ENCODE results near the gene CGB5. TPM values are rescaled to one million over a fixed set of nuclear protein-coding genes. Genes with fewer than 3 reads are reported as not detected.
"Not testable (repeated sequence)": the region's sequence is repeated elsewhere in the genome, so short reads cannot be mapped to it uniquely, and the experiment has no call there.

Gene CGB5
- total RNA-seq, 4 donors from 2014 or later = not detected

GRCh38 chr19:49049834-49050233 is 6.2 kb downstream of the CGB5 start:
- H3K36me3 ChIP-seq; H3K9me3 ChIP-seq; H3K27ac ChIP-seq; H3K4me3 ChIP-seq; H3K4me1 ChIP-seq; H3K27me3 ChIP-seq; in situ Hi-C loops (cut with MboI; ENCODE audit: low sequenced_read_pairs in 4 of 4); ATAC-seq; DNase-seq: not testable (repeated sequence)
- intact Hi-C loops (cut with DNase I; ENCODE audit: low total_unique reads) = loop anchor here (5.0 kb wide), 1 partner anchor 253 kb away; no protein-coding TSS in a partner anchor

DNA sequence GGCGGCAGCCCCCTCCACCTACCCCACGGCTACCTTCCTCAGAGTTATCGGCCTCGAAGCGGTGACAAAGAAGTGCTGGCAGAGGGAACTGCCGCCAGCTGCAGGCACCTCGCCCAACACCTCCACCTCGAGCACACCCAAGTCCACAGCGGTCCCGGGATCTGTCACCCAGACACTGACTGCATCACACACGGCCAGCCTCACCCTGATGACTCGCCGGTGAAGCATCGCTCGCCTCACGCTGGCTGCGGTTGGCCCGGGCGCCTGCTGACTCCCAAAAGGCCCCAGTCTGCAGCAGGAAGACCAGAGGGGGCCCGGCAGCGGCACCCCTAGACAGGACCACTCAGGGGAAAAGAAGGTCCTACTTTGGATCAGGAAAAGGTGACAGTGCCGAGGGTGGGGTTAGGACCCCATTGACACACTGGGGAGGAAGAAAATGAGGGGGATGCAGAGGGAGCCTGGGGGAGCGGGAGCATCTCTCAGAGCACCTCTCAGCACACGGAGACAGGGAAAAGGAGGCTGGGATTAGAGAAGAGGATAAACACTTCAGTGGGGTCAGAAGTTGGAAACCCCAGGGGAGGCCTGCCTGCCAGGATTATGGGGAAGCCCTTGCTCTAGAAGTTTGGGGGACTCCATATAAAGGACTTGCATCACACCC is 6.9 kb downstream of the CGB5 start:
- H3K4me3 ChIP-seq; H3K9me3 ChIP-seq; H3K27ac ChIP-seq; H3K27me3 ChIP-seq; H3K36me3 ChIP-seq; in situ Hi-C loops (cut with MboI; ENCODE audit: low sequenced_read_pairs in 4 of 4); ATAC-seq; DNase-seq; H3K4me1 ChIP-seq: not testable (repeated sequence)
- intact Hi-C loops (cut with DNase I; ENCODE audit: low total_unique reads) = loop anchor here (5.0 kb wide), 1 partner anchor 253 kb away; no protein-coding TSS in a partner anchor

DNA sequence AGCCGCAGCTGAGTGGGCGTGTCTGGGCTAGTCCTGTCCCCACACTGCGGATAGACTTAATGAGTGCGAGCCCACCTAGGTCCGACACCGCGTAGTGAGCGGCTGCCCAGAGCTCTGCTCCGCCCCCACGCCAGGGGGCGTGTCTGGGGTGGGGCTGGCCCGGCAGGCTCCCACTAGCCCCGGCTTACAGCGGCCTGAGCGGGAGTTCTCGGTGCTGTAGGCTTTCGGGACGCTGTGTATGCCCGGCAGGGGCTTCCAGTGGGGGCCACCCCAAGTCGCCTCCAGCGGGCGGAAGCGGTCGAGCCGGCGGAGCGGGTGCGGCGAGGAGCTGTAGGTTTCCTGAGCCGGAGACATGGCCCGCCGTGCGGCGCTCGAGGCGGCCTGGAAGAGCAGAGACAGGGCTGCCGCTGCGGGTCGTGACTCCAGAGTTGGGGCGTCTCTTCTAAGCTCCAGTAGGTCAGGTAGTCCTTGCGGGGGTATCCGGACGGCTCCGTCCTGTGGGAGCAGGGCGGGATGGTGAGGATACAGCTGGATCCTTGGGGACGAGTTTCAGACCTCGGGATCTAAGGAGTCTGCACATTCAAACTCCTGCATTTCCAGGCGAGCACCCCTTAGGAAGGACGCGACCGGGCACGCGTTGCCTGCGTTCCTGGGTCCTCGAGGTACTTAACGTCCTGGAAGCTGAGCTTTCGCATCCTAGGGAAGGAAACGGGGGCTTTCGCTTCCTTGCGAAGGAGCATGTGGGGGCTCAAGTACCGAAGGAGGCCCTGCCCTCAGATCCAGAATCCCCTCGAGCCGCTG is 12.7 kb downstream of the CGB5 start:
- peak in 1 of 2 donors; percentile 33 for TF ChIP-seq POLR2A (IDR thresholded peaks at IDR 0.05)
- TF ChIP-seq, protein P1, sequence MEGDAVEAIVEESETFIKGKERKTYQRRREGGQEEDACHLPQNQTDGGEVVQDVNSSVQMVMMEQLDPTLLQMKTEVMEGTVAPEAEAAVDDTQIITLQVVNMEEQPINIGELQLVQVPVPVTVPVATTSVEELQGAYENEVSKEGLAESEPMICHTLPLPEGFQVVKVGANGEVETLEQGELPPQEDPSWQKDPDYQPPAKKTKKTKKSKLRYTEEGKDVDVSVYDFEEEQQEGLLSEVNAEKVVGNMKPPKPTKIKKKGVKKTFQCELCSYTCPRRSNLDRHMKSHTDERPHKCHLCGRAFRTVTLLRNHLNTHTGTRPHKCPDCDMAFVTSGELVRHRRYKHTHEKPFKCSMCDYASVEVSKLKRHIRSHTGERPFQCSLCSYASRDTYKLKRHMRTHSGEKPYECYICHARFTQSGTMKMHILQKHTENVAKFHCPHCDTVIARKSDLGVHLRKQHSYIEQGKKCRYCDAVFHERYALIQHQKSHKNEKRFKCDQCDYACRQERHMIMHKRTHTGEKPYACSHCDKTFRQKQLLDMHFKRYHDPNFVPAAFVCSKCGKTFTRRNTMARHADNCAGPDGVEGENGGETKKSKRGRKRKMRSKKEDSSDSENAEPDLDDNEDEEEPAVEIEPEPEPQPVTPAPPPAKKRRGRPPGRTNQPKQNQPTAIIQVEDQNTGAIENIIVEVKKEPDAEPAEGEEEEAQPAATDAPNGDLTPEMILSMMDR (IDR thresholded peaks at IDR 0.05 in 4 of 5, conservative IDR thresholded peaks at IDR 0.05 in 1 of 5) = peak; percentile 13 to 70 (median 65)

DNA sequence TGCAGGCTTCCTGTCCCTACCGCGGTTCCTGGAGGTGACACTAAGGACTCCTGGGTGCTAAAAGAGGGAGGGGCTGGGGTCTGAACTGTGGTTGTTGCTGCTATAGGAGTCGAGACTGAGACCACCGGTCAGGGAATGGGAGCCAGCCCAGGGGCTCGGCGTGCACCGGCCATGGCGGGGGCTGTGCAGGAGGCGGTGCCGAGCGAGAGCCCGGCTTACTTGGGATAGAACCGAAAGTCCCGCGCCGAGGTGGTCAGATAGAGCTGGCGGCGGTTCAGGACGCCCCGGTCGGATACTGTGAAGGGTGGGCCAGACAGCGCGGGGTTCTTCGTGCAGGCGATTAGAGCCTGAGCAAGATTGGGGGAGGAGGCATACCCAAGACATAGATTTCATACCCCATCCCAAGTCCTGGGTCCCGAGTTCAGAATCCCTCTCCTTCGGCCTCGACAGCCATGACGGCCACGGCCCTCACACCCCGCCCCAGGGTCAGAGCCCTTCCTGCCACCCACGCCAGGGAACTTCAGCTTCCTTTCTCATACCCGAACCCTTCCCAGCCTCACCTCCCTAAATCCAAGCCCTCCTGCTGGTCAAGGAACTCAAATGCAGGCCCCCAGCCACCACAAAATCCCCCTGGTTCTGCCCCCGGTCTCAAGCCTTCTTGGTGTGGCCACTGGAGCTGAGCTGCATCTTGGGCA is 13.4 kb downstream of the CGB5 start:
- in situ Hi-C loops (cut with MboI; ENCODE audit: low sequenced_read_pairs in 4 of 4); DNase-seq; H3K27me3 ChIP-seq; H3K36me3 ChIP-seq; H3K9me3 ChIP-seq: not testable (repeated sequence)
- Histone ChIP-seq H3K4me3 (peak overlapping the region; percentile 49 to 77 (median 68)), H3K27ac (peak overlapping the region; percentile 64 to 74 (median 67)), H3K4me1 (peaks cover 6 to 23% of the 10 kb centered on the region in 2 donors)
- intact Hi-C loops (cut with DNase I; ENCODE audit: low total_unique reads) = loop anchor here (1.0 kb wide), 1 partner anchor 17 kb away; no protein-coding TSS in a partner anchor
- peak; percentile 25 to 27 for ATAC-seq

More for the DNA sequence above, 12.7 kb downstream of the CGB5 start:
- H3K27ac ChIP-seq = peak overlapping the region; percentile 64 to 74 (median 67)
- peak; percentile 66 to 74 for ATAC-seq
- no peaks in the 10 kb centered on the region for H3K27me3 ChIP-seq
- no peaks in the 10 kb centered on the region for H3K36me3 ChIP-seq
- in situ Hi-C loops (cut with MboI; ENCODE audit: low sequenced_read_pairs in 4 of 4) = no loop called here
- peak in 1 of 2 donors; percentile 43 for DNase-seq
- H3K4me3 ChIP-seq = peak overlapping the region; percentile 49 to 77 (median 68)
- intact Hi-C loops (cut with DNase I; ENCODE audit: low total_unique reads) = loop anchor here (1.0 kb wide), 1 partner anchor 18 kb away; no protein-coding TSS in a partner anchor
- H3K9me3 ChIP-seq = no peaks in the 10 kb centered on the region
- H3K4me1 ChIP-seq = peaks cover 6 to 23% of the 10 kb centered on the region in 2 donors

DNA sequence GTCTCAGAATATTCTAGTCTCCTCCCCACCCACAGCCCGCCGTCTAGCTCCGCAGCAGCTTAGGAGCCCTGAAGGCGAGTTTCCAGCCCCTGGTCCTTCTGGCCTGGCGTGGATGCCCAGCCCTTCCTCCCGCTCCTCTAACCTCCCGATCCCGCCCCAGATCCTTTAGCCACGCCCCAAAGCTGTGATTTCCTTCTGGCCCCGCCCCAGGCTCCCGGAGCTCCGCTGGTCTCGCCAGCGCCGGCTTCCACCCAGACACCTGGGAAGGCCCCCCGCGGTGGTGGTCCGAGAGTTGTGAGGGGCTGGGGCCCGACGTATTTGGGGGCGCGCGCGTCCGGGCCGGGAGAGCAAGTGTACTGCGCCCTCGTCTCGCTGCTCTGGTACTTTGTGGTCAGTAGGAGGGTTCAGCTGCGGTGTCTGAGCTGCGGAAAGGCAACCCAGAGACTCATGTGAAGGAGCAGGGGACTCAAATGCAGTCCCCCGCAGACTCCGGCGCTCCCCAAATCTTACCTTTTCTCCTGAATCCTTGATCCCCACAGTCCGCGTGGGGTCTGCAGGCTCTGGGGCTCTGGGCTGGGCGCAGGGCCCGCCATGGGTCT is 14.1 kb downstream of the CGB5 start, which contains the start of gene CGB7:
Gene CGB7, minus strand, starts transcription at position 114 of the 599 bp plus-strand sequence. CDS start 2,374 bp downstream, outside the sequence.
- peaks cover 6 to 23% of the 10 kb centered on the region in 2 donors for H3K4me1 ChIP-seq
- H3K36me3 ChIP-seq = no peaks in the 10 kb centered on the region
- peak; percentile 47 to 70 for DNase-seq
- no peaks in the 10 kb centered on the region for H3K27me3 ChIP-seq
- intact Hi-C loops (cut with DNase I; ENCODE audit: low total_unique reads) = no loop called here
- TF ChIP-seq, protein P1 (IDR thresholded peaks at IDR 0.05 in 4 of 5, conservative IDR thresholded peaks at IDR 0.05 in 1 of 5) = no peak
- TF ChIP-seq POLR2A (IDR thresholded peaks at IDR 0.05) = peak; percentile 20 to 37
- peak within 1 kb of the TSS; percentile 49 to 77 (median 68) for H3K4me3 ChIP-seq
- in situ Hi-C loops (cut with MboI; ENCODE audit: low sequenced_read_pairs in 4 of 4) = no loop called here
- peak; percentile 73 to 77 for ATAC-seq
- H3K9me3 ChIP-seq = no peaks in the 10 kb centered on the region
- H3K27ac ChIP-seq = peak within 1 kb of the TSS; percentile 64 to 74 (median 70)
